HepG2 (cell line): ENCODE results near the gene KIF17. TPM values are rescaled to one million over a fixed set of nuclear protein-coding genes. Genes with fewer than 3 reads are reported as not detected.

Experiments used
- IKZF4 ChIP-seq: sonication (generic); formaldehyde crosslinking; IDR thresholded peaks from 2 replicates; pipeline ENCODE4 v1.5.1; 2020; ENCODE audit warnings: borderline replicate concordance, mild to moderate bottlenecking, low read depth, missing genetic modification reagents; ENCODE audit errors: not compliant biosample characterization
- ISX ChIP-seq: sonication (generic); formaldehyde crosslinking; conservative IDR thresholded peaks from 2 replicates; pipeline ENCODE4 v1.5.0; 2020; ENCODE audit warnings: missing genetic modification reagents
- MXD4 ChIP-seq: IDR thresholded peaks from 2 replicates; pipeline ENCODE4 v1.6.1; 2016; ENCODE audit warnings: mild to moderate bottlenecking, missing biosample characterization, missing genetic modification reagents
- SALL1 ChIP-seq: sonication (generic); formaldehyde crosslinking; IDR thresholded peaks from 2 replicates; pipeline ENCODE4 v1.8.0; 2022; ENCODE audit warnings: mild to moderate bottlenecking, missing genetic modification reagents
- TCF12 ChIP-seq, 2 experiments: fragments of 450-650 bp in 1 of 2; sonication (generic) in 1 of 2; formaldehyde crosslinking in 1 of 2; IDR thresholded peaks; 2 replicates each; pipeline versions ENCODE4 v1.6.1 to v1.8.0; 2017 to 2022; ENCODE audit warnings: antibody characterized with exemption in 1 of 2, mild to moderate bottlenecking in 1 of 2, missing genetic modification reagents in 1 of 2, moderate library complexity in 1 of 2
- TCF7L2 ChIP-seq: IDR thresholded peaks from 2 replicates; pipeline ENCODE4 v1.6.1; 2011; ENCODE audit warnings: mild to moderate bottlenecking, low read depth, low read length, moderate library complexity
- polyA plus RNA-seq, 8 experiments: library from polyadenylated mRNA; depleted of rRNA in 3 of 8; stranded (reverse) in 7 of 8; unstranded in 1 of 8; fragments of >200 nt; fragmentation: Illumina TruSeq in 4 of 8; extraction: Trizol in 4 of 8; gene quantifications; 2 replicates each; pipeline versions ENCODE4 v1.2.1 to v1.2.3, GENCODE V29; 2011 to 2016; ENCODE audit warnings: low read depth in 4 of 8, missing spikeins in 1 of 8, mixed read lengths in 1 of 8; ENCODE audit not compliant: insufficient read depth in 1 of 8
- total RNA-seq, 5 experiments: library from RNA; depleted of rRNA; stranded (reverse); fragments of >200 nt; fragmentation: Illumina TruSeq; extraction: Trizol; gene quantifications; 2 replicates each; pipeline ENCODE4 v1.2.3, GENCODE V29; 2016; ENCODE audit warnings: low read depth in 1 of 5
- TF ChIP-seq, protein P1 (sequence below): sonication (generic); formaldehyde crosslinking; conservative IDR thresholded peaks from 2 replicates; pipeline ENCODE4 v1.4.0; 2020; ENCODE audit warnings: missing genetic modification reagents
- TF ChIP-seq, protein P2 (sequence below): IDR thresholded peaks from 2 replicates; pipeline ENCODE4 v1.6.1; 2018; ENCODE audit warnings: missing genetic modification reagents
- TF ChIP-seq, protein P3 (sequence below): sonication (generic); formaldehyde crosslinking; conservative IDR thresholded peaks from 2 replicates; pipeline ENCODE4 v1.4.0; 2020; ENCODE audit warnings: mild to moderate bottlenecking, missing genetic modification reagents, moderate library complexity
- TF ChIP-seq, protein P4 (sequence below): sonication (generic); formaldehyde crosslinking; IDR thresholded peaks from 2 replicates; pipeline ENCODE4 v1.4.0; 2020; ENCODE audit warnings: low read depth, missing genetic modification reagents
- TF ChIP-seq, protein P5 (sequence below): sonication (generic); formaldehyde crosslinking; IDR thresholded peaks from 2 replicates; pipeline ENCODE4 v1.4.0; 2020; ENCODE audit warnings: missing genetic modification reagents

Gene KIF17
- total and polyA plus RNA-seq, 2 of the 13 experiments (the other 11 are each of a cell fraction or from before 2014, with no cell fraction given) = 0.24 to 0.44 TPM

DNA sequence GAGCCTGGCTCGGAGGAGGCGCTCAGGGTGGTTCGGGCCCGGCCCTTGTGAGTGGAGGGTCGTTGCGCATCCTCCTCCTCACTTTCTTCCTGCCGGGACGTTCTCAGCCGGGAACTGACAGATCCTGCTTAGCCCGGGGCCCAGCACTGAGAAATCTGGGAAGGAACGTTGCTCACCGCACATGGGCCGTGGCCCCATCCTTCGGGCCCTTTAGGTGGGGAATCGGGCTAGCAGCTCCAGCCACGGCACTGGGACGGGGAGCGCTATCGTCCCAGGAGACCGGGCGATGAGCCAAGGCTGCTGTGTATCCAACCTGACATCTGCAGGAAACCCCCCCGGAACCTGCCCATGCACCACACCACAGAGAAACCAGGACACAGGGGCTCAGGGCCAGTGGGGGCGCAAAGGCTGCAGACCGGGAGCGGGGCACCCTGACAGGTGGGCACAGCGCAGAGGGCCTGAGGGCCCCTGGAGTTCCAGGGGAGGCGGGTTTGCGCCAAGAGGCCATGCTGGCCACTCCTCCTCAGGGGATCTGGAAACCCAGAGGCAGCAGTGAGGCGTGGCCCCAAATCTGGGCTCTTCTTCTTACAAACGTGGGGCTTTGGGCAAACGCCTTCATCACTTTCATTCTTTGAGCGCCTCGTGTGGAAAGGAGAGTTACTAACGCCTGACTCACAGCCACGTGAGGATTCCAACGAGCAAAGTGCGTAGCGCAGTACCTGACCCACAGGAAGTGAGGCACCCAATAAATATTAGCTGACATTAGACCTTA, 15.0 kb upstream of the KIF17 start, which contains the start of gene SH2D5 (continued):
- TF ChIP-seq, protein P1, sequence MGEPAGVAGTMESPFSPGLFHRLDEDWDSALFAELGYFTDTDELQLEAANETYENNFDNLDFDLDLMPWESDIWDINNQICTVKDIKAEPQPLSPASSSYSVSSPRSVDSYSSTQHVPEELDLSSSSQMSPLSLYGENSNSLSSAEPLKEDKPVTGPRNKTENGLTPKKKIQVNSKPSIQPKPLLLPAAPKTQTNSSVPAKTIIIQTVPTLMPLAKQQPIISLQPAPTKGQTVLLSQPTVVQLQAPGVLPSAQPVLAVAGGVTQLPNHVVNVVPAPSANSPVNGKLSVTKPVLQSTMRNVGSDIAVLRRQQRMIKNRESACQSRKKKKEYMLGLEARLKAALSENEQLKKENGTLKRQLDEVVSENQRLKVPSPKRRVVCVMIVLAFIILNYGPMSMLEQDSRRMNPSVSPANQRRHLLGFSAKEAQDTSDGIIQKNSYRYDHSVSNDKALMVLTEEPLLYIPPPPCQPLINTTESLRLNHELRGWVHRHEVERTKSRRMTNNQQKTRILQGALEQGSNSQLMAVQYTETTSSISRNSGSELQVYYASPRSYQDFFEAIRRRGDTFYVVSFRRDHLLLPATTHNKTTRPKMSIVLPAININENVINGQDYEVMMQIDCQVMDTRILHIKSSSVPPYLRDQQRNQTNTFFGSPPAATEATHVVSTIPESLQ = no peak
- TF ChIP-seq SALL1 (CRISPR knock-in tag) (peak; percentile 80), TCF7L2 (no peak), ISX (CRISPR knock-in tag) (no peak), MXD4 (CRISPR knock-in tag) (peak; percentile 86; the same call in 1 of the 2 replicates), IKZF4 (no peak), TCF12 (IDR thresholded peaks at IDR 0.05) (no peak), TCF12 (CRISPR knock-in tag; IDR thresholded peaks at IDR 0.05) (no peak; the same call in 1 of the 2 replicates)
- TF ChIP-seq, protein P2, sequence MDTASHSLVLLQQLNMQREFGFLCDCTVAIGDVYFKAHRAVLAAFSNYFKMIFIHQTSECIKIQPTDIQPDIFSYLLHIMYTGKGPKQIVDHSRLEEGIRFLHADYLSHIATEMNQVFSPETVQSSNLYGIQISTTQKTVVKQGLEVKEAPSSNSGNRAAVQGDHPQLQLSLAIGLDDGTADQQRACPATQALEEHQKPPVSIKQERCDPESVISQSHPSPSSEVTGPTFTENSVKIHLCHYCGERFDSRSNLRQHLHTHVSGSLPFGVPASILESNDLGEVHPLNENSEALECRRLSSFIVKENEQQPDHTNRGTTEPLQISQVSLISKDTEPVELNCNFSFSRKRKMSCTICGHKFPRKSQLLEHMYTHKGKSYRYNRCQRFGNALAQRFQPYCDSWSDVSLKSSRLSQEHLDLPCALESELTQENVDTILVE = no peak
- TF ChIP-seq, protein P3, sequence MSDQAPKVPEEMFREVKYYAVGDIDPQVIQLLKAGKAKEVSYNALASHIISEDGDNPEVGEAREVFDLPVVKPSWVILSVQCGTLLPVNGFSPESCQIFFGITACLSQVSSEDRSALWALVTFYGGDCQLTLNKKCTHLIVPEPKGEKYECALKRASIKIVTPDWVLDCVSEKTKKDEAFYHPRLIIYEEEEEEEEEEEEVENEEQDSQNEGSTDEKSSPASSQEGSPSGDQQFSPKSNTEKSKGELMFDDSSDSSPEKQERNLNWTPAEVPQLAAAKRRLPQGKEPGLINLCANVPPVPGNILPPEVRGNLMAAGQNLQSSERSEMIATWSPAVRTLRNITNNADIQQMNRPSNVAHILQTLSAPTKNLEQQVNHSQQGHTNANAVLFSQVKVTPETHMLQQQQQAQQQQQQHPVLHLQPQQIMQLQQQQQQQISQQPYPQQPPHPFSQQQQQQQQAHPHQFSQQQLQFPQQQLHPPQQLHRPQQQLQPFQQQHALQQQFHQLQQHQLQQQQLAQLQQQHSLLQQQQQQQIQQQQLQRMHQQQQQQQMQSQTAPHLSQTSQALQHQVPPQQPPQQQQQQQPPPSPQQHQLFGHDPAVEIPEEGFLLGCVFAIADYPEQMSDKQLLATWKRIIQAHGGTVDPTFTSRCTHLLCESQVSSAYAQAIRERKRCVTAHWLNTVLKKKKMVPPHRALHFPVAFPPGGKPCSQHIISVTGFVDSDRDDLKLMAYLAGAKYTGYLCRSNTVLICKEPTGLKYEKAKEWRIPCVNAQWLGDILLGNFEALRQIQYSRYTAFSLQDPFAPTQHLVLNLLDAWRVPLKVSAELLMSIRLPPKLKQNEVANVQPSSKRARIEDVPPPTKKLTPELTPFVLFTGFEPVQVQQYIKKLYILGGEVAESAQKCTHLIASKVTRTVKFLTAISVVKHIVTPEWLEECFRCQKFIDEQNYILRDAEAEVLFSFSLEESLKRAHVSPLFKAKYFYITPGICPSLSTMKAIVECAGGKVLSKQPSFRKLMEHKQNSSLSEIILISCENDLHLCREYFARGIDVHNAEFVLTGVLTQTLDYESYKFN (CRISPR knock-in tag) = peak; percentile 61; the same call in 1 of the 2 replicates
- TF ChIP-seq, protein P4, sequence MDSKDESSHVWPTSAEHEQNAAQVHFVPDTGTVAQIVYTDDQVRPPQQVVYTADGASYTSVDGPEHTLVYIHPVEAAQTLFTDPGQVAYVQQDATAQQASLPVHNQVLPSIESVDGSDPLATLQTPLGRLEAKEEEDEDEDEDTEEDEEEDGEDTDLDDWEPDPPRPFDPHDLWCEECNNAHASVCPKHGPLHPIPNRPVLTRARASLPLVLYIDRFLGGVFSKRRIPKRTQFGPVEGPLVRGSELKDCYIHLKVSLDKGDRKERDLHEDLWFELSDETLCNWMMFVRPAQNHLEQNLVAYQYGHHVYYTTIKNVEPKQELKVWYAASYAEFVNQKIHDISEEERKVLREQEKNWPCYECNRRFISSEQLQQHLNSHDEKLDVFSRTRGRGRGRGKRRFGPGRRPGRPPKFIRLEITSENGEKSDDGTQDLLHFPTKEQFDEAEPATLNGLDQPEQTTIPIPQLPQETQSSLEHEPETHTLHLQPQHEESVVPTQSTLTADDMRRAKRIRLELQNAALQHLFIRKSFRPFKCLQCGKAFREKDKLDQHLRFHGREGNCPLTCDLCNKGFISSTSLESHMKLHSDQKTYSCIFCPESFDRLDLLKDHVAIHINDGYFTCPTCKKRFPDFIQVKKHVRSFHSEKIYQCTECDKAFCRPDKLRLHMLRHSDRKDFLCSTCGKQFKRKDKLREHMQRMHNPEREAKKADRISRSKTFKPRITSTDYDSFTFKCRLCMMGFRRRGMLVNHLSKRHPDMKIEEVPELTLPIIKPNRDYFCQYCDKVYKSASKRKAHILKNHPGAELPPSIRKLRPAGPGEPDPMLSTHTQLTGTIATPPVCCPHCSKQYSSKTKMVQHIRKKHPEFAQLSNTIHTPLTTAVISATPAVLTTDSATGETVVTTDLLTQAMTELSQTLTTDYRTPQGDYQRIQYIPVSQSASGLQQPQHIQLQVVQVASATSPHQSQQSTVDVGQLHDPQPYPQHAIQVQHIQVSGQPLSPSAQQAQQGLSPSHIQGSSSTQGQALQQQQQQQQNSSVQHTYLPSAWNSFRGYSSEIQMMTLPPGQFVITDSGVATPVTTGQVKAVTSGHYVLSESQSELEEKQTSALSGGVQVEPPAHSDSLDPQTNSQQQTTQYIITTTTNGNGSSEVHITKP (CRISPR knock-in tag) = no peak
- TF ChIP-seq, protein P5, sequence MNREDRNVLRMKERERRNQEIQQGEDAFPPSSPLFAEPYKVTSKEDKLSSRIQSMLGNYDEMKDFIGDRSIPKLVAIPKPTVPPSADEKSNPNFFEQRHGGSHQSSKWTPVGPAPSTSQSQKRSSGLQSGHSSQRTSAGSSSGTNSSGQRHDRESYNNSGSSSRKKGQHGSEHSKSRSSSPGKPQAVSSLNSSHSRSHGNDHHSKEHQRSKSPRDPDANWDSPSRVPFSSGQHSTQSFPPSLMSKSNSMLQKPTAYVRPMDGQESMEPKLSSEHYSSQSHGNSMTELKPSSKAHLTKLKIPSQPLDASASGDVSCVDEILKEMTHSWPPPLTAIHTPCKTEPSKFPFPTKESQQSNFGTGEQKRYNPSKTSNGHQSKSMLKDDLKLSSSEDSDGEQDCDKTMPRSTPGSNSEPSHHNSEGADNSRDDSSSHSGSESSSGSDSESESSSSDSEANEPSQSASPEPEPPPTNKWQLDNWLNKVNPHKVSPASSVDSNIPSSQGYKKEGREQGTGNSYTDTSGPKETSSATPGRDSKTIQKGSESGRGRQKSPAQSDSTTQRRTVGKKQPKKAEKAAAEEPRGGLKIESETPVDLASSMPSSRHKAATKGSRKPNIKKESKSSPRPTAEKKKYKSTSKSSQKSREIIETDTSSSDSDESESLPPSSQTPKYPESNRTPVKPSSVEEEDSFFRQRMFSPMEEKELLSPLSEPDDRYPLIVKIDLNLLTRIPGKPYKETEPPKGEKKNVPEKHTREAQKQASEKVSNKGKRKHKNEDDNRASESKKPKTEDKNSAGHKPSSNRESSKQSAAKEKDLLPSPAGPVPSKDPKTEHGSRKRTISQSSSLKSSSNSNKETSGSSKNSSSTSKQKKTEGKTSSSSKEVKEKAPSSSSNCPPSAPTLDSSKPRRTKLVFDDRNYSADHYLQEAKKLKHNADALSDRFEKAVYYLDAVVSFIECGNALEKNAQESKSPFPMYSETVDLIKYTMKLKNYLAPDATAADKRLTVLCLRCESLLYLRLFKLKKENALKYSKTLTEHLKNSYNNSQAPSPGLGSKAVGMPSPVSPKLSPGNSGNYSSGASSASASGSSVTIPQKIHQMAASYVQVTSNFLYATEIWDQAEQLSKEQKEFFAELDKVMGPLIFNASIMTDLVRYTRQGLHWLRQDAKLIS (CRISPR knock-in tag) = no peak
